GM23338 (cell line): ENCODE measurements around the gene ANKMY2. TPM values are rescaled to one million over a fixed set of nuclear protein-coding genes. Genes with fewer than 3 reads are reported as not detected.
A peak's percentile ranks its signal among the peaks of the same experiment; 100 is the strongest.

Experiments used
- ATAC-seq: fragments of 200-7000 bp; cut with Tn5 transposase; 3 replicates; pipeline ENCODE4 v1.9.1; 2020
- DNase-seq: peaks from one replicate; pipeline ENCODE4 v3.0.0-alpha.2; 2015; ENCODE audit warnings: low spot score
- H2AFZ ChIP-seq: fragments of 200-600 bp; sonication (generic); 2 replicates; pipeline ENCODE4 v1.8.0; 2016; ENCODE audit warnings: antibody characterized with exemption, mild to moderate bottlenecking, moderate library complexity
- H3F3A ChIP-seq: fragments of 200-600 bp; sonication (generic); replicated peaks from 2 replicates; pipeline ENCODE4 v1.8.0; 2017; ENCODE audit warnings: antibody characterized with exemption, mixed run types, low read depth
- H3K27ac ChIP-seq: fragments of 200-600 bp; sonication (generic); 2 replicates; pipeline ENCODE4 v1.6.1; 2016; ENCODE audit warnings: low read depth
- H3K27me3 ChIP-seq: fragments of 200-600 bp; sonication (generic); 2 replicates; pipeline ENCODE4 v1.8.0; 2016; ENCODE audit warnings: mild to moderate bottlenecking, mixed run types, moderate library complexity; ENCODE audit not compliant: insufficient read depth
- H3K36me3 ChIP-seq: fragments of 200-600 bp; sonication (generic); 2 replicates; pipeline ENCODE4 v1.8.0; 2016; ENCODE audit warnings: mild to moderate bottlenecking; ENCODE audit not compliant: insufficient read depth
- H3K4me1 ChIP-seq: fragments of 200-600 bp; sonication (generic); 2 replicates; pipeline ENCODE4 v1.8.0; 2016; ENCODE audit warnings: mild to moderate bottlenecking, moderate library complexity; ENCODE audit not compliant: insufficient read depth
- H3K4me2 ChIP-seq: fragments of 200-600 bp; sonication (generic); 2 replicates; pipeline ENCODE4 v1.7.1; 2017; ENCODE audit warnings: mixed run types
- H3K4me3 ChIP-seq: fragments of 200-600 bp; sonication (generic); 2 replicates; pipeline ENCODE4 v1.6.1; 2016; ENCODE audit warnings: mixed run types
- H3K79me2 ChIP-seq: fragments of 200-600 bp; sonication (generic); replicated peaks from 2 replicates; pipeline ENCODE4 v1.8.0; 2017; ENCODE audit warnings: mild to moderate bottlenecking; ENCODE audit not compliant: insufficient read depth
- H3K9me2 ChIP-seq: fragments of 200-600 bp; sonication (generic); 2 replicates; pipeline ENCODE4 v1.8.0; 2017; ENCODE audit not compliant: insufficient read depth
- H4K20me1 ChIP-seq: fragments of 200-600 bp; sonication (generic); replicated peaks from 2 replicates; pipeline ENCODE4 v1.8.0; 2017; ENCODE audit warnings: mild to moderate bottlenecking; ENCODE audit not compliant: insufficient read depth
- H3K27ac Mint-ChIP-seq: 2 replicates; pipeline ENCODE4 v1.8.0; 2020; ENCODE audit warnings: inconsistent platforms, mild to moderate bottlenecking, moderate library complexity, mixed read lengths
- H3K27me3 Mint-ChIP-seq: 3 replicates; pipeline ENCODE4 v1.8.0; 2022; ENCODE audit warnings: low read depth, mild to moderate bottlenecking, moderate library complexity, mixed read lengths, inconsistent platforms; ENCODE audit not compliant: insufficient read depth, poor library complexity
- H3K36me3 Mint-ChIP-seq: 3 replicates; pipeline ENCODE4 v1.8.0; 2021; ENCODE audit warnings: low read depth, mild to moderate bottlenecking, inconsistent platforms, moderate library complexity, mixed read lengths
- H3K4me1 Mint-ChIP-seq: 3 replicates; pipeline ENCODE4 v1.8.0; 2020; ENCODE audit warnings: mild to moderate bottlenecking, inconsistent platforms, mixed read lengths
- H3K4me3 Mint-ChIP-seq: 3 replicates; pipeline ENCODE4 v1.8.0; 2021; ENCODE audit warnings: moderate library complexity, mild to moderate bottlenecking, inconsistent platforms, mixed read lengths
- H3K9me3 Mint-ChIP-seq: 3 replicates; pipeline ENCODE4 v1.8.0; 2020; ENCODE audit warnings: moderate library complexity, mild to moderate bottlenecking, inconsistent platforms, mixed read lengths
- CREB1 ChIP-seq: fragments of 250-450 bp; sonication (Bioruptor Pico); IDR thresholded peaks from 2 replicates; pipeline ENCODE4 v1.5.0; 2020; ENCODE audit warnings: low read depth, mild to moderate bottlenecking, moderate library complexity
- EZH2 ChIP-seq: fragments of 200-600 bp; sonication (generic); IDR thresholded peaks from one replicate; pipeline ENCODE4 v1.8.0; 2017; ENCODE audit warnings: antibody characterized with exemption, mild to moderate bottlenecking, low read depth; ENCODE audit not compliant: unreplicated experiment
- JUNB ChIP-seq: IDR thresholded peaks from one replicate; pipeline ENCODE4 v1.6.1; 2016; ENCODE audit warnings: antibody characterized with exemption; ENCODE audit not compliant: unreplicated experiment
- NANOG ChIP-seq: IDR thresholded peaks from 2 replicates; pipeline ENCODE4 v1.6.1; 2016; ENCODE audit warnings: antibody characterized with exemption, borderline replicate concordance
- POLR2AphosphoS5 ChIP-seq: IDR thresholded peaks from 2 replicates; pipeline ENCODE4 v1.6.1; 2016; ENCODE audit warnings: antibody characterized with exemption, low read depth
- REST ChIP-seq: IDR thresholded peaks from one replicate; pipeline ENCODE4 v1.6.1; 2018; ENCODE audit warnings: antibody characterized with exemption; ENCODE audit not compliant: unreplicated experiment
- STAT1 ChIP-seq: IDR thresholded peaks from one replicate; pipeline ENCODE4 v1.6.1; 2016; ENCODE audit warnings: antibody characterized with exemption; ENCODE audit not compliant: unreplicated experiment
- ZNF331 ChIP-seq: fragments of 250-450 bp; sonication (Bioruptor Pico); IDR thresholded peaks from 2 replicates; pipeline ENCODE4 v1.5.0; 2020; ENCODE audit warnings: low read depth, mild to moderate bottlenecking, moderate library complexity
- ZNF462 ChIP-seq: fragments of 250-450 bp; sonication (Bioruptor Pico); IDR thresholded peaks from 2 replicates; pipeline ENCODE4 v1.5.0; 2020; ENCODE audit warnings: mild to moderate bottlenecking, moderate library complexity
- polyA plus RNA-seq: library from polyadenylated mRNA; unstranded; fragments of >200 nt; fragmentation: Nextera tagmentation; extraction: Ambion mirVana; gene quantifications from 2 replicates; pipeline ENCODE4 v1.2.1, GENCODE V29; 2016
- total RNA-seq: library from RNA; depleted of rRNA; stranded (reverse); fragments of >200 nt; shearing (Covaris generic); gene quantifications from 2 replicates; pipeline ENCODE4 v1.2.3, GENCODE V29; 2014

ANKMY2 gene
- total and polyA plus RNA-seq, 2 experiments from 2014 or later, result 4.4 to 9.5 TPM

GRCh38 chr7:16563281-16564022 lies 82.1 kb downstream of the ANKMY2 start (continued):
- TF ChIP-seq REST, result no peak
- no peak for TF ChIP-seq CREB1
- TF ChIP-seq JUNB, result no peak
- no peak for TF ChIP-seq POLR2AphosphoS5
- no peak for TF ChIP-seq STAT1
- no peak for TF ChIP-seq ZNF331 (CRISPR knock-in tag)
- TF ChIP-seq NANOG, result no peak

GRCh38 chr7:16562456-16563220 lies 82.9 kb downstream of the ANKMY2 start:
- H3K36me3 Mint-ChIP-seq, result no peaks in the 10 kb centered on the region
- peak overlapping the region; percentile 78; the same call in 1 of the 2 replicates for H2AFZ ChIP-seq
- no peak overlapping the region for H3K4me2 ChIP-seq

GRCh38 chr7:16561943-16562342 lies 83.6 kb downstream of the ANKMY2 start:
- Mint-ChIP-seq H3K4me3 (no peak overlapping the region), H3K27ac (no peak overlapping the region), H3K36me3 (no peaks in the 10 kb centered on the region), H3K27me3 (no peaks in the 10 kb centered on the region), H3K9me3 (no peaks in the 10 kb centered on the region), H3K4me1 (0 out of 3 replicates have a peak, but pooled peaks cover 4% of the 10 kb centered on the region)
- no peaks in the 10 kb centered on the region for H3K36me3 ChIP-seq
- no peaks in the 10 kb centered on the region for H3K79me2 ChIP-seq
- no peak overlapping the region for H3K4me3 ChIP-seq
- no peaks in the 10 kb centered on the region for H3K9me2 ChIP-seq
- no peak overlapping the region for H3K4me2 ChIP-seq
- no peaks in the 10 kb centered on the region for H3F3A ChIP-seq
- peak overlapping the region; percentile 78; the same call in 1 of the 2 replicates for H2AFZ ChIP-seq
- ATAC-seq (peak; percentile 72), DNase-seq (peak; percentile 46)
- no peak overlapping the region for H3K27ac ChIP-seq
- H3K4me1 ChIP-seq, result no peaks in the 10 kb centered on the region
- no peaks in the 10 kb centered on the region for H3K27me3 ChIP-seq
- no peaks in the 10 kb centered on the region for H4K20me1 ChIP-seq
- TF ChIP-seq NANOG (no peak), ZNF462 (CRISPR knock-in tag) (0 out of 2 replicates have a peak, but pooled peaks have one; percentile 55), STAT1 (no peak)

More at GRCh38 chr7:16562456-16563220, 82.9 kb downstream of the ANKMY2 start:
- no peak overlapping the region for H3K4me3 ChIP-seq
- Mint-ChIP-seq H3K9me3 (no peaks in the 10 kb centered on the region), H3K27me3 (no peaks in the 10 kb centered on the region), H3K4me3 (no peak overlapping the region), H3K27ac (no peak overlapping the region), H3K4me1 (0 out of 3 replicates have a peak, but pooled peaks cover 4% of the 10 kb centered on the region)
- H3F3A ChIP-seq, result no peaks in the 10 kb centered on the region
- no peaks in the 10 kb centered on the region for H3K79me2 ChIP-seq
- H3K27me3 ChIP-seq, result no peaks in the 10 kb centered on the region
- no peaks in the 10 kb centered on the region for H4K20me1 ChIP-seq
- no peaks in the 10 kb centered on the region for H3K9me2 ChIP-seq
- DNase-seq, result no peak
- H3K27ac ChIP-seq, result no peak overlapping the region
- TF ChIP-seq NANOG (no peak), JUNB (no peak), EZH2 (no peak)
- H3K4me1 ChIP-seq, result no peaks in the 10 kb centered on the region
- no peaks in the 10 kb centered on the region for H3K36me3 ChIP-seq
- no peak for ATAC-seq
